Hematopoietic multipotent progenitor cell treated with erythropoietin and hydrocortisone succinate and interleukin-3 and kit ligand, for 17 days (in vitro differentiated cells): ENCODE measurements around the gene COL4A3.
"Not testable (repeated sequence)": the region's sequence is repeated elsewhere in the genome, so short reads cannot be mapped to it uniquely, and the experiment has no call there.

Experiments
- DNase-seq: peaks from one replicate; pipeline ENCODE4 v3.0.0-alpha.2; 2015; ENCODE audit warnings: low spot score

COL4A3 gene

GRCh38 chr2:227154986-227155774 lies 9.2 kb upstream of the COL4A3 start:
- DNase-seq, result no peak

- DNase-seq, result no peak
Measured at GRCh38 chr2:227160164-227160563, 4.3 kb upstream of the COL4A3 start.

DNA sequence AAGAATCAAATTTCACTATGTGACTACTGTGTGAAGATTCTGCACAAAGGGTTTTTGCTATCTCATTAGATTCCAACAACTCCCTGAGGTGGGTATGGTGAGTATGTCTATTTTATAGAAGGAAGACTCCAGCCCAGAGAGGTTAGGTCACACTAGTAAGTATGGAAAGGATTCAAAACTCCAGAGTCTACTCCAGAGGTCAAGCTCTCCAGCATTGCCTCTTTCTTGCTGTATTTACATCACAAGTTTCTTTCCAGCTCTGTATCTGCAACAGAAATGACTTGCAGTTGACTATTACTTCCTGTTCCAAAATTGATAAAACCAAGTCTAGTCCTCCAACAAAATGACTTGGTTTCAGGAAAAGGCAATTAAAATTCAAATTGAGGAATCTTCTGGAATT lies 2.5 kb upstream of the COL4A3 start:
- DNase-seq, result no peak

- DNase-seq, result no peak
Measured at GRCh38 chr2:227163485-227163997, 883 bp upstream of the COL4A3 start.

DNA sequence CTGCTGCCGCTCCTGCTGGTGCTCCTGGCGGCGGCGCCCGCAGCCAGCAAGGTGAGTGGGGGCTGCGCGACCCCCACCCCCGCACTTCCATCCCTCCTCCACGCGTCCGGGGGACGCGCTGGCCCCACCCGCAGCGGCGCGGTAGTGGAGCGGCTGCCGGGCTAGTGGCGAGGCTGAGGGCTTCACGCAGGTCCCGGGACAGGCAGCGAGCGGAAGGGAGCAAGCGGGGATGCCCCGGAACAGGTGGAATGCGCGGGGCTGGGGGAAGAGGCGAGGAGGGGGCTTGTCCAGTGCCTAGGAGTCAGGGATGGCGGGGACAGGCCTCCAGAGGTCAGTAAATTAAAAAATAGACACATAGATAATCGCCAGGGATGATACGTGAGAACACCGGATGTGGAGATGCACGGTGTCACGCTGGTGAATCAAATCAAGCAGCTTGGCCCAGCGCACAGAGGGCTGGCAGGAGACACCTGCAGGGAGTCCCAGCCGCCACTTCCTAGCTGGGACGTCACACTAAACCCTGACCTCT lies 403 bp downstream of the COL4A3 start:
- DNase-seq, result no peak

- not testable (repeated sequence) for DNase-seq
Measured at GRCh38 chr2:227171779-227172178, 7.4 kb downstream of the COL4A3 start.

- no peak for DNase-seq
Measured at GRCh38 chr2:227177592-227178336, 13.3 kb downstream of the COL4A3 start.

DNA sequence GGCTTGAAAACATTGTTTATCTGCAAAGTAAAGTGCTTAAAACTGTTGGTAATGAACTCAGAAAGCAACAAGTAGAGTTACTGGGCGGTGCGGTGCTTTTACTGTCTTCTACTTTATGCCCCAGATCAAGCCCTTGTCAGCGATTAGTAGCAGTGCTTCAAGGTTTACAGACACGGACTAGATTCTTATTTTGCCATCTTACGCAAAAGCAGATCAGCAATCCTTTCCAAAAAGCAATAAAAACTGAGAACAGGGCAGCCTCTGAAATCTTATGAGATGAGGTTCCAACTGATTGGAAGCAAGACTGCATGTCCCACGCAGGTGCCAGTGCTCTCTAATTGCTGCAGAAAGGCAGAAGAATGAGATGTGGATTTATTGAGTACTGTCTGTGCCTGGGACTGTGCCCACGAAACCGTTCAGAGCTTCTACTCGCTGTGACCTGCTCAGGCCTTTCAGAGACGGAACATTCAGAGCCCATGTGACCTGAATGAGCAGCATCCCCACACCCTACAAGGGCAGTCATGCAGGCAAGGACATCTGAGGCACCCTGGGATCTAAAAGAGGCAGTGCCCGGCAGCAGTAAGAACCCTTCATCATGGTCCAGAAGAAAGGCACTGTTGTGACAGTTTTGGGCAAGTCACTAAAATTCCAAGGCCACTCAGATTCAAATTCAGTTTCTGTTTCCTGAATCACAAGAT lies 15.7 kb downstream of the COL4A3 start:
- no peak for DNase-seq

- no peak for DNase-seq
Measured at GRCh38 chr2:227180770-227181169, 16.3 kb downstream of the COL4A3 start.

DNA sequence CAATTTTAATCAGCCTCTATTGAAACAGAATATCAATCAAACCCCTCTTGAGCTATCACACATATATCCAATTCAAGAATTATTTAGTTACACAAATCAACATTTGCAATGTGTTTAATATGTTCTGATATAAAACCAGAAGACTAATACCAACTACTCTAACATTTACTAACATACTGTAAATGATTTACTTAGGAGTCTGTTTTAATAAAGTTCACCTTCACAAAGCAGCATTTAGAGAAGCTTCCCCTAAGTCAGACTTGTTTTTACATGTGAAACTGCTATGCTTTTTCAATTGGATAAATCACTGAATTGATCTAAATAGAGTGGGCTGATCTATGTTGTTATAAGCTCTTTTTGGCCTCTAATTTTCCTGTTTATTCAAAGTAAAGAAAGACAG lies 18.3 kb downstream of the COL4A3 start:
- DNase-seq, result no peak

DNA sequence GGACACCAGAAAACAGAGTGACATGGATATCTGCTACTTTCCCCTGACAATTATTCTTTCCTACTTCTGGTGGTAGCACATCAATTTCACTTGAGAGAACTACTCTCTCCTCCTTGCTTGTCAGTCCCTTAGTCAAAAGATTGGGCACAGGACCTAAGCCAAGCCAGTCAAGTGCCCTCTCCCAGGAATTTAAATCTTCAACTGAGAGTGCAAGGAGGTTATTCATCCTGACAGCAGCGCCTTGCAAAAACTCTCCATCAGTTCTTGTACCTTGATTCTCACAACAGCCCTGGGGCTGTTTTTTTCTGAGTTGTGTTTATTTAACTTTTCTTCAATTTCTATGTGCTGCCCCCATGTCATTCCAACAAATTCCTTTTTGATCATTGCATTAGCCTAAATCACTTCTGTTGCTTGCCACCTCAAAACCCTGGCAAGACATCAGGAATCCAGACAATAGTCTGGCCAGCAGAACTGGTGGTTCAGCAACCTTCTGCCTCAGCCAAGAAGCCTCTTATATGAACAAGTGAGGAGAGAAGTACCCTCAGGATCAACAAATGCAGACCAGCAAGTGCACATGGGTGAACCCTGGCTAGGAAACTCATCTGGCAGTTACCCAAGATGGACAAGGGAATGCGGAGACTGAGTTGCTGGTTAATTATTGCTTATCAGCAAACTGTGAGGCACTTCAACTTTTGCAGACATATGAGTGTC lies 19.4 kb downstream of the COL4A3 start:
- DNase-seq, result no peak

DNA sequence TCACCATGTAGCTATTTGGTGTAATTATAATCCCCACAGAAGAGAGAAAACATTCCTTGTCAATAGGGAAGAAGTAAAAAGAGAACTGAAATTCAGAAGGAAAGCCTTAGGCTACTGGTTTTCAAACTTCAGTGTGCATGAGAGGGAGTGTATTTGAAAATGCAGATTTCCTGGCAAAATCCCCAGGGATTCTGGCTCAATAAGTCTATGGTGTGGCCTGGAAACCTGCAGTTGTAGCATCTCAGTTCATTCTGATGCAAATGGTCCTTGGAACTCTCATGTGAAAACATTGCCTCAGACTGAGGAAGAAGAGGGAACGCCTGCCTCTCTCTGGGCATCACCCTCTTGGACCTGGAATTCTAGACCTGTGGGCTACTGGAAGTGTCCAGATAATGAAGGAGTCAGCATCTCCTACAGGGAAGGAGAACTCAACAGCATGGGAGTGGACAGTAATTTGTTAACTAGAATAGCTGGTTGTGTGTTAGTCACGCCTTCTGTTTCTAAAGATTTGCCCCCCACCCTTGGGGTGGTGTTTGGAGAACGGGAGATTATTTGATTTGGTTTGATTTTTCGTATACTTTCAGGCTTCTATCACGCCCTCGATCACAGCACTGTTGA lies 21.3 kb downstream of the COL4A3 start:
- no peak for DNase-seq

GRCh38 chr2:227186751-227187150 lies 22.3 kb downstream of the COL4A3 start:
- no peak for DNase-seq

- DNase-seq, result no peak
Measured at GRCh38 chr2:227188292-227188691, 23.9 kb downstream of the COL4A3 start.

DNA sequence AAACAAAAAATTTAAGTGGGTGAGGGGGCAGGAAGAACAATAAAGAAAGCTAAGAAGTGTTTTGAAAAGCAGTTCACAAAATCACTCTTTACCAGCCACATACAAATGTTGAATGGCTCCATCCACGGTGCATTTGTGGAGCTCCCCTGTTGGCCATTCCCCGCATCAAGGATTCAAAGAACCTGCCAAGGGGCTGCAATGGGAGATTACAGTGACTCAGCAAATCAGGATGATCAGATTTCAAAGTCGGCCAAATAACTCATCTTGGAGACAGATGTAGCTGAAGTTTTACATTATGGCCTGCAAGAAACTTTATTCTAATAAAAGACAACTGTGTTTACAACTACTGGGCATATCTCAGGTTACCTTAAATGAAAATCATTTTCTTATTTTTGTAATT lies 26.9 kb downstream of the COL4A3 start:
- DNase-seq, result no peak

DNA sequence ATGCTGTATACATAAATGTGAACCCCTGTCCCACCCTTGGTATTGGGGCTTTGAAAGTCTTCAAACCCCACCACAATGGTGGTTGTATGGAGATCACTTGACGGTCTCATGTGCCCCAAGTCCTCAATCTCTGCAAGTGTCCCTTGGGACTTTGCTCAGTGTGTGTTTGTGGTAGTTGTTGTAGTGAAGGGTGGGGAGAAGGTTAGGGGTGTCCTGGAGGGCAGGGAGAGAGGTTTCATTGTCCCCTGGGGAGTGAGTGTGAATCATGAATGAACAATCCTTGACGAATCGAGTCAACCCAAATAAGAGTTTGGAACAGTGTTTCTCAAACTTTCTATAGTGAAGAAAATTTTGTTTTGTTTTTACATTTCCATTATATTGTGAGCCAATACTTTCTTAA lies 28.1 kb downstream of the COL4A3 start:
- DNase-seq, result no peak

- no peak for DNase-seq
Measured at GRCh38 chr2:227194219-227194618, 29.8 kb downstream of the COL4A3 start.

GRCh38 chr2:227198866-227199265 lies 34.4 kb downstream of the COL4A3 start:
- DNase-seq, result no peak

DNA sequence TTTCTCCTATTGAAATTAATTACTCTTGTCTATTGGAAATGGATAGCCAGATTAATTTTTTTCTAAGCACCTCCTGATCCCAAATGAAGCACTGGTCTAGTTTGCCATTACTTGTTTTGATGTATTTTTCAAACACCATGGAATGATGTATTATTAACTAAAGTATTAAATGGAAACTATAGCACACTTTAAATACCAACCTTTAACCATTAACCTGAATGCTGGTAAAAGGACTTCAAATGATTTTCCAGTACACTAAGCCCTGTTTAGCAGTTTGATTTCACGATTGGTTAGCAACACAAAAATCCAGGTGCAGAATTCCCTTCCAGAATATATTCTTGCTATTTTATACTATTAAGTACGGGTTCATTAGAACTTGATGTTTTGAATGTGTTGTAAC lies 37.3 kb downstream of the COL4A3 start:
- DNase-seq, result no peak

DNA sequence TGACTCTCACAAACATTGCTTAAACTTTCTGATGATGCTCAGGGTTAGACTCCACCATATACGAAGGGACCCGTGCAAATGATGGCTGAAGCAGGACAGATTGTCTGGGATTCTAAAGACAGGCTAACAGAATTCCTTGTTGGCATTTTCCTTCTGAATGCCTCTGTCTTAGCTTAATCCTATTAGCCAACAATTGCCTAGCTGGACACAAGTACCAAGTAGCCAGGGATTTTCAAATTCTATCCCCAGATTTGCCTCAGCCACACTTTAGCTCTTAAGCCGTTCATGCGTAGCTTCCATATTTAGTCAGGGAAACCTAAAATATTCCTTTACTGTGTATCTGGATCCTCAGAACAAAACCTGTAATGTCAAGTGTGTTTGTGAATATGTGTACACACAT lies 40.0 kb downstream of the COL4A3 start:
- no peak for DNase-seq

GRCh38 chr2:227205701-227206100 lies 41.3 kb downstream of the COL4A3 start:
- no peak for DNase-seq
